A673 (cell line): ENCODE measurements around the gene SNRPB. TPM values are rescaled to one million over a fixed set of nuclear protein-coding genes. Genes with fewer than 3 reads are reported as not detected.

ENCODE experiments used
- BruUV-seq: library from RNA; stranded (reverse); fragments of 400-500 nt; replicated peaks from 2 replicates; lab custom pipeline; 2021; lab: Mats Ljungman, UMichigan
- CTCF ChIA-PET: fragments of 300-600 bp; sonication (Branson Sonifier 250); formaldehyde crosslinking; loops from one replicate; lab custom pipeline; 2022; ENCODE audit warnings: antibody characterized with exemption; lab: Charles Lee
- POLR2A ChIA-PET: fragments of 300-600 bp; sonication (Branson Sonifier 250); formaldehyde crosslinking; loops from one replicate; lab custom pipeline; 2022; ENCODE audit warnings: antibody characterized with exemption; ENCODE audit not compliant: low non-redundant PET; lab: Charles Lee
- DNase-seq: peaks from one replicate; pipeline ENCODE4 v3.0.0-alpha.2; 2015; ENCODE audit warnings: low spot score
- H3K27ac ChIP-seq: fragments of 200-600 bp; sonication (generic); 2 replicates; pipeline ENCODE4 v1.5.1; 2016; ENCODE audit warnings: mixed run types, low read depth, mild to moderate bottlenecking, mixed read lengths, antibody characterized with exemption, low read length; ENCODE audit not compliant: poor library complexity, severe bottlenecking
- H3K27me3 ChIP-seq: fragments of 200-600 bp; sonication (generic); replicated peaks from 2 replicates; pipeline ENCODE4 v1.6.1; 2017; ENCODE audit warnings: mixed run types, low read depth, mild to moderate bottlenecking, mixed read lengths, antibody characterized with exemption, low read length; ENCODE audit not compliant: insufficient read depth, poor library complexity
- H3K36me3 ChIP-seq: fragments of 200-600 bp; sonication (generic); 2 replicates; pipeline ENCODE4 v1.6.1; 2016; ENCODE audit warnings: mixed run types, mild to moderate bottlenecking, mixed read lengths, antibody characterized with exemption, low read length; ENCODE audit not compliant: insufficient read depth, poor library complexity, severe bottlenecking
- H3K4me1 ChIP-seq: fragments of 200-600 bp; sonication (generic); 2 replicates; pipeline ENCODE4 v1.6.1; 2017; ENCODE audit warnings: mixed run types, mild to moderate bottlenecking, mixed read lengths, antibody characterized with exemption, low read length; ENCODE audit not compliant: insufficient read depth, poor library complexity, severe bottlenecking
- H3K4me3 ChIP-seq: fragments of 200-600 bp; sonication (generic); 2 replicates; pipeline ENCODE4 v1.5.1; 2016; ENCODE audit warnings: low read depth, mixed run types, mild to moderate bottlenecking, mixed read lengths, low read length; ENCODE audit not compliant: poor library complexity, severe bottlenecking
- H3K9me3 ChIP-seq: fragments of 200-600 bp; sonication (generic); 2 replicates; pipeline ENCODE4 v1.6.1; 2016; ENCODE audit warnings: mixed run types, low read depth, mild to moderate bottlenecking, mixed read lengths, antibody characterized with exemption, low read length; ENCODE audit not compliant: poor library complexity, severe bottlenecking
- CTCF ChIP-seq: fragments of 300-800, 200-600 bp; sonication (generic); conservative IDR thresholded peaks from 2 replicates; pipeline ENCODE4 v1.5.1; 2017; ENCODE audit warnings: low read depth, mild to moderate bottlenecking, antibody characterized with exemption, low read length, moderate library complexity, mixed read lengths
- EZH2 ChIP-seq: fragments of 200-600 bp; sonication (generic); IDR thresholded peaks from 2 replicates; pipeline ENCODE4 v1.6.1; 2017; ENCODE audit warnings: borderline replicate concordance, low read depth, mild to moderate bottlenecking, mixed read lengths, antibody characterized with exemption, low read length; ENCODE audit not compliant: poor library complexity, severe bottlenecking
- intact Hi-C: fragments of 100-400 bp; cut with micrococcal nuclease; formaldehyde crosslinking; loops from one replicate; pipeline ENCODE4 v1.10.0; 2022; ENCODE audit not compliant: unreplicated experiment
- total RNA-seq: library from RNA; stranded (reverse); gene quantifications from 2 replicates; pipeline ENCODE4 v1.2.3, GENCODE V29; 2021

SNRPB gene
- total RNA-seq, 1 experiment from 2014 or later = 522 TPM

GRCh38 chr20:2473516-2473915, 2.9 kb upstream of the SNRPB start:
- no peak for DNase-seq
- H3K4me3 ChIP-seq = no peak overlapping the region
- intact Hi-C loops = no loop called here
- H3K9me3 ChIP-seq = no peaks in the 10 kb centered on the region
- POLR2A ChIA-PET = no interaction called here
- BruUV-seq = no TSS peak
- TF ChIP-seq EZH2 (no peak), CTCF (no peak)
- CTCF ChIA-PET = no interaction called here
- no peaks in the 10 kb centered on the region for H3K27me3 ChIP-seq
- peaks cover under 1% of the 10 kb centered on the region for H3K36me3 ChIP-seq
- H3K4me1 ChIP-seq = peaks cover 7% of the 10 kb centered on the region
- H3K27ac ChIP-seq = no peak overlapping the region

GRCh38 chr20:2469991-2470422, 582 bp downstream of the SNRPB start:
- intact Hi-C loops = loop anchor here (2.0 kb wide), 1 partner anchor 183 kb away; the partner anchor contains the start of gene NOP56
- H3K27me3 ChIP-seq = no peaks in the 10 kb centered on the region
- H3K4me1 ChIP-seq = peaks cover 10% of the 10 kb centered on the region
- H3K36me3 ChIP-seq = peaks cover 35% of the 10 kb centered on the region
- peak; percentile 55 for DNase-seq
- H3K9me3 ChIP-seq = no peaks in the 10 kb centered on the region
- ChIA-PET POLR2A (no interaction called here), CTCF (interaction anchor here (0.5 kb wide), 1 partner anchor 749 kb away, joined by 13 read pairs; no protein-coding TSS in a partner anchor)
- BruUV-seq = no TSS peak
- peak overlapping the region; percentile 72 for H3K4me3 ChIP-seq
- TF ChIP-seq CTCF (no peak), EZH2 (no peak)
- peak overlapping the region; percentile 95 for H3K27ac ChIP-seq

GRCh38 chr20:2468581-2469407, 1.8 kb downstream of the SNRPB start:
- DNase-seq = no peak
- BruUV-seq = no TSS peak
- Histone ChIP-seq H3K9me3 (no peaks in the 10 kb centered on the region), H3K27ac (peak overlapping the region; percentile 95), H3K4me1 (peaks cover 10% of the 10 kb centered on the region), H3K36me3 (peaks cover 47% of the 10 kb centered on the region), H3K27me3 (no peaks in the 10 kb centered on the region), H3K4me3 (peak overlapping the region; percentile 72)
- CTCF ChIA-PET = no interaction called here
- POLR2A ChIA-PET = interaction anchor here (0.5 to 0.7 kb wide), 2 partner anchors 86 to 1039 kb away, joined by 3 to 4 read pairs; no protein-coding TSS in a partner anchor
- TF ChIP-seq EZH2 (no peak), CTCF (no peak)
- intact Hi-C loops = no loop called here
